Fibroblast of lung (primary cell): ENCODE measurements around the gene NCR1.
"Not testable (repeated sequence)": the region's sequence is repeated elsewhere in the genome, so short reads cannot be mapped to it uniquely, and the experiment has no call there.

ENCODE experiments used
- EZH2 ChIP-seq: IDR thresholded peaks from 2 replicates; pipeline ENCODE4 v1.5.1; 2012; ENCODE audit warnings: low read length, control low read depth, mild to moderate bottlenecking; ENCODE audit errors: missing control alignments
- TF ChIP-seq, protein P1 (sequence below), 2 donors: IDR thresholded peaks in 1 of 2; conservative IDR thresholded peaks in 1 of 2; 1 replicate in 1 of 2; 2 replicates in 1 of 2; pipeline ENCODE4 v1.5.1; 2011 to 2012; ENCODE audit warnings: low read length in 2 of 2, control low read depth in 1 of 2, inconsistent platforms in 1 of 2, low read depth in 1 of 2, mild to moderate bottlenecking in 1 of 2

DNA sequence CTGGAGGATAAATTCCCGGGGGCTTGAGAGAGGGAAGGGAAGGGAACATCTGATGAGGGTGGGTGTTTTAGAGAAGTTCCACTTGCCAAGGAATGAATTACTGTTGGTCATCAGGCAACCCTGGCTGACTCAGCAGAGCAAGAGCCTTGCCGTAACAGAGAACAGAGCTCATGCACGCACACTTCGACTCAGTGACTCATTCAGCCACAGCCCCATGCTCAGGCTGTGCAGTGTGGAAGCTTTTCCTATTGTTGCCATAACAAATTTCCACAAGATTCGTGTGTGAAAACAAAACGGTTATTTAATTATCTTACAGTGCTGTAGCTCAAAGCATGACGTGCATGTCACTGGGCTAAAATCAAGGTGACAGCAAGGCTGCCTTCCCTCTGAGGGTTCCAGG lies 46.5 kb upstream of the NCR1 start:
- TF ChIP-seq, protein P1, sequence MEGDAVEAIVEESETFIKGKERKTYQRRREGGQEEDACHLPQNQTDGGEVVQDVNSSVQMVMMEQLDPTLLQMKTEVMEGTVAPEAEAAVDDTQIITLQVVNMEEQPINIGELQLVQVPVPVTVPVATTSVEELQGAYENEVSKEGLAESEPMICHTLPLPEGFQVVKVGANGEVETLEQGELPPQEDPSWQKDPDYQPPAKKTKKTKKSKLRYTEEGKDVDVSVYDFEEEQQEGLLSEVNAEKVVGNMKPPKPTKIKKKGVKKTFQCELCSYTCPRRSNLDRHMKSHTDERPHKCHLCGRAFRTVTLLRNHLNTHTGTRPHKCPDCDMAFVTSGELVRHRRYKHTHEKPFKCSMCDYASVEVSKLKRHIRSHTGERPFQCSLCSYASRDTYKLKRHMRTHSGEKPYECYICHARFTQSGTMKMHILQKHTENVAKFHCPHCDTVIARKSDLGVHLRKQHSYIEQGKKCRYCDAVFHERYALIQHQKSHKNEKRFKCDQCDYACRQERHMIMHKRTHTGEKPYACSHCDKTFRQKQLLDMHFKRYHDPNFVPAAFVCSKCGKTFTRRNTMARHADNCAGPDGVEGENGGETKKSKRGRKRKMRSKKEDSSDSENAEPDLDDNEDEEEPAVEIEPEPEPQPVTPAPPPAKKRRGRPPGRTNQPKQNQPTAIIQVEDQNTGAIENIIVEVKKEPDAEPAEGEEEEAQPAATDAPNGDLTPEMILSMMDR (conservative IDR thresholded peaks at IDR 0.05 in 1 of 2, IDR thresholded peaks at IDR 0.05 in 1 of 2; ENCODE audit: low read depth in 1 of 2, low read length in 2 of 2), result not testable (repeated sequence)
- not testable (repeated sequence) for TF ChIP-seq EZH2
